Ishikawa (cell line): ENCODE data around the gene HEMK1.

Source experiments
- CEBPB ChIP-seq: IDR thresholded peaks from 2 replicates; pipeline ENCODE4 v1.6.1; 2012
- CREB1 ChIP-seq: IDR thresholded peaks from 2 replicates; pipeline ENCODE4 v1.6.1; 2012; ENCODE audit warnings: low read depth
- EGR1 ChIP-seq: IDR thresholded peaks from 2 replicates; pipeline ENCODE4 v1.6.1; 2012
- EP300 ChIP-seq: IDR thresholded peaks from 2 replicates; pipeline ENCODE4 v1.6.1; 2012; ENCODE audit warnings: borderline replicate concordance
- FOXM1 ChIP-seq: IDR thresholded peaks from 2 replicates; pipeline ENCODE4 v1.6.1; 2012; ENCODE audit warnings: low read depth, borderline replicate concordance
- NFIC ChIP-seq: IDR thresholded peaks from 2 replicates; pipeline ENCODE4 v1.6.1; 2012
- RAD21 ChIP-seq: IDR thresholded peaks from 2 replicates; pipeline ENCODE4 v1.6.1; 2012; ENCODE audit warnings: low read depth
- REST ChIP-seq: IDR thresholded peaks from 2 replicates; pipeline ENCODE4 v1.6.1; 2012; ENCODE audit warnings: low read depth, mild to moderate bottlenecking
- TAF1 ChIP-seq: IDR thresholded peaks from 2 replicates; pipeline ENCODE4 v1.6.1; 2012; ENCODE audit warnings: low read depth, mild to moderate bottlenecking
- TCF12 ChIP-seq: IDR thresholded peaks from 2 replicates; pipeline ENCODE4 v1.6.1; 2012; ENCODE audit warnings: low read depth
- TEAD4 ChIP-seq: IDR thresholded peaks from 2 replicates; pipeline ENCODE4 v1.6.1; 2012
- USF1 ChIP-seq: IDR thresholded peaks from 2 replicates; pipeline ENCODE4 v1.6.1; 2012
- YY1 ChIP-seq: IDR thresholded peaks from 2 replicates; pipeline ENCODE4 v1.6.1; 2012; ENCODE audit warnings: low read depth
- ZBTB7A ChIP-seq: IDR thresholded peaks from 2 replicates; pipeline ENCODE4 v1.6.1; 2012; ENCODE audit warnings: low read depth
- TF ChIP-seq, protein P1 (sequence below): IDR thresholded peaks from 2 replicates; pipeline ENCODE4 v1.6.1; 2012

HEMK1 gene

DNA sequence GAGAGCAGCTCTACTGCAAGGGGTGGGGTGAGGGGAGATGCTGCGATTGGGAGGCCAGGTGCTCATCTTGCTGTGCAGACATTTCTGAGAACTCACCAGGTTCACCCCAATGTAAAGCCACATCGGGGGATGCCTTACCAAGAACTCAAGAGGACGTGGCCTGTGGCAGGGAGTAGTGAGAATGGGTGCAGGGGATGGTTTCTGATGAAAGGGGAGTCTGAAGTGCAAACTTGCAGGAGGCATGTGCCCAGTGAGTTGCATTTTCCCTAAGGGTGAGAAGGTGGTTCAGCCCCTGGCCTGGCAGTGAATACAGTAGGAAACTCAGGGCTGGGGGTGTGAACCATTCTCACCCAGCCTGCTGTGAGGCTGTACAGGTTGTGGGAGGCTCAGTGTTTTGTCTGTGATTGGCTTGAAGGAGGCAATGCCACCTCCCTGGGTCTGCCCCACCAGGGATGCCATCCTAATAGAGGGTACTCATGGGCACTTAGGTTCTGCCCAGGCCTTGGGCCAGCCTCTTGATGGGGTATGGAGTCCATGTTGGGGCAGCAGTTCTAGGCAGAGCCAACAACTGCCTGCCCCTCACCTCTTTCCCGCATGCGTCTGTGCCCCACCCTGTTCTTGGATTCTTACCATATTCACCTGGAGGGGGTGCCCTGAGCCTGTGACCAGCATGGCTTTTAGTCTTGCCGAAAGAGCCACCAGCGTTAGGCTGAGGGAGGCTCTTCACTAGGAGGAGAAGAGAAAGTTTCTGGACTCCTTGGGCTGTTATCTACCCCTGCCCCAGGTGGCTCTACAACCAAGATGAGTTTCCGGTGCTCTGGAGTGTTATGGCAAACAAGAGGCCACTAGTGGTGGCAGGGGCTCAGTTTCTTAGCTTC, 4.5 kb downstream of the HEMK1 start:
- TF ChIP-seq TEAD4: no peak
- no peak for TF ChIP-seq TAF1
- TF ChIP-seq RAD21: no peak
- TF ChIP-seq ZBTB7A: no peak
- TF ChIP-seq TCF12: no peak
- no peak for TF ChIP-seq FOXM1
- TF ChIP-seq EGR1: no peak
- TF ChIP-seq, protein P1, sequence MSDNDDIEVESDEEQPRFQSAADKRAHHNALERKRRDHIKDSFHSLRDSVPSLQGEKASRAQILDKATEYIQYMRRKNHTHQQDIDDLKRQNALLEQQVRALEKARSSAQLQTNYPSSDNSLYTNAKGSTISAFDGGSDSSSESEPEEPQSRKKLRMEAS: no peak
- TF ChIP-seq YY1: no peak
- TF ChIP-seq REST: no peak

DNA sequence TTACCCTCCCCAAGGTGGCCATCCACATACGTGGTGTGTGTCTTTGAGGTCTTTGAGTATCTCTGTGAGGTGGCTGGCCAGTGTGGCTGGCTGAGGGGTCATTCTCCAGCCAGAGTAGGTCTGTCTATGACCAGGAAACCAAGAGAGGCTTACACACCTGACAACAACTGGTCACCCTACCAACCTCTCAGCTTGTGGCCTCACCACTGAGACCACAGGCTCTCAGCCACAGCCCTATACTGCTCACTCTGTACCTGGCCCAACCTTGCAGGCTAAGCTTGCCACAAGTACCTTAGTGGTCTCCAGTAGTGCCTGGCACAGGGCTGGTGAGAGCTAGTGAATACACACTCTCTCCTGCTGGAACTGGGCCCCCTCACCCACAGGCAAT, 5.1 kb downstream of the HEMK1 start:
- TF ChIP-seq TEAD4 (no peak), NFIC (no peak)

DNA sequence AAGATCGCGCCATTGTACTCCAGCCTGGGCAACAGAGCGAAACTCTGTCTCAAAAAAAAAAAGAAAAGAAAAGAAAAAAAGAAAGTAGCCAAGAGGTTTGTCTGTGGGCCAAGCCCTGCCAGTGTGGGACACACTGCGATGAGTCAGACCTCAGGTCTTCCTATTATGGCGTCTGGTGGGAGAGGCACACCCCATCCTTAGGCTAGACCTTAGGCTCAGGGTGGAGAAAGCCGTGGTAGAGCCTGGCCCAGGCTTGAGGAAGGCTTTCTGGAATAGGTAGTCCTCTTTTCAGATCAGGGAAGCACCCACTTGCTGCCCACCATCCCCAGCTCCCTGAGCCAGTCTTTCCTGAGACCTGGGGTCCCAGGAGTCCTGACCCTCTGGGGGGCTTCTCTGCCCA, 6.0 kb downstream of the HEMK1 start:
- TF ChIP-seq RAD21 (no peak), EGR1 (no peak), CEBPB (no peak), CREB1 (no peak), REST (no peak), TCF12 (no peak), NFIC (no peak), EP300 (no peak), USF1 (no peak)
- TF ChIP-seq, protein P1: no peak

DNA sequence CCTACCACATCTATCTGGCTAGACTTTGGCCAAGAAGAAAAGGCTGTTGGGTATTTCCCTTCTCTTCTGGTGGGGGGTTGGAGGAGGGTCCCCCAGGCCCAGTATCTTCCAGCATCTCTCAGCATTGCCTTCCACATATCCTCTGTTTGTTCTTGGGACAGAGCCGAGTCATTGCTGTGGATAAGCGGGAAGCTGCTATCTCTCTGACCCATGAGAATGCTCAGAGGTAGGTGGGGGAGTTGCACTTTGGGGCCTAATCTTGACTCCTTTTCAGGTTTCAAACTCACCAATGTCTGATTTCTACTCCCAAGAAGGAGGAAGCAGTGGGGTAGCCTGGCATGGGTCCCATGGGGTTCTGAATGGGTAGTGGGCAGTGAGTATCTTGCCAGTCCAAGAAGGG, 8.0 kb downstream of the HEMK1 start:
- TF ChIP-seq CEBPB (no peak), NFIC (no peak), USF1 (no peak), RAD21 (no peak), TAF1 (no peak), CREB1 (no peak), TEAD4 (no peak), REST (no peak), TCF12 (no peak), EGR1 (no peak), FOXM1 (no peak)
- TF ChIP-seq, protein P1: no peak
